ENCODE data around the gene ISG20. TPM values are rescaled to one million over a fixed set of nuclear protein-coding genes. Genes with fewer than 3 reads are reported as not detected.

ISG20 gene
- total RNA-seq, result 2.2 and 3.9 TPM in 2 replicates

DNA sequence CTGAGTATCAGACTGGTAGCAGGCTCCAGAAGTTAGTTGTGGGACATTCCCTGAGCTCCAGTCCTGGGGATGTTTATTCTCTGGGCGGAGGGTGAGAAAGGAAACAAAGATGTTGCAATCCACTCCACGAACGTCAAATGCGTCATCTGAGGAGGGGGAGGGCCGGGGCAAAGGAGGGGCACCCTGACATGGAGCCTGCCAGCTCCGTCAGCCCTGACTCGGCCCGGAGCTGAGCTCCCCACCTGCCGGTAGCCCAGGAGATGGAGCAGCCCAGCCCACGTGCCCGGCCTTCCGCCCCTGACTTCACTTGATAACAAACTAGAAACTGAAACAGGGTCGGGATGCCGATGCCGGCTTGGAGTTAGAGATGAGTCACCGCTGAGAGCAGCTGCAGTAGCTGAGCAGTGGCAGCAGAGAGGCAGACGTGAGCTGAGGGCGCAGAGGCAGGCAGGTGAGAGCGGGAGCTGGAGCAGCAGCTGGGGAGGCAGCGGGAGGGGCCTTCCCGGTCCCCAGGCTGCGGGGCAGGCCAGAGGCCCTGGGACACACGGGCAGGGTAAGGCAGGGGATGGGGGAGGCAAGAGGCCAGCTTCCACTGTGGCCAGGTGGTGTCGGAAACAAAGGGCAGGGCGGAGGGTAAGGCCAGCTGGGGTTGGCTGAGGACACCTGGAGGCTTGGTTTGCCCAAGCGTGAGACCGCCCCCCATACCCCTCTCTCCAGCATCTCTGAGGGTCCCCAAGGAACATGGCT lies at the start of gene ISG20:
ISG20 (plus strand) TSS at position 391 of the 747 bp plus-strand sequence; CDS start at position 742, 351 bp downstream.

DNA sequence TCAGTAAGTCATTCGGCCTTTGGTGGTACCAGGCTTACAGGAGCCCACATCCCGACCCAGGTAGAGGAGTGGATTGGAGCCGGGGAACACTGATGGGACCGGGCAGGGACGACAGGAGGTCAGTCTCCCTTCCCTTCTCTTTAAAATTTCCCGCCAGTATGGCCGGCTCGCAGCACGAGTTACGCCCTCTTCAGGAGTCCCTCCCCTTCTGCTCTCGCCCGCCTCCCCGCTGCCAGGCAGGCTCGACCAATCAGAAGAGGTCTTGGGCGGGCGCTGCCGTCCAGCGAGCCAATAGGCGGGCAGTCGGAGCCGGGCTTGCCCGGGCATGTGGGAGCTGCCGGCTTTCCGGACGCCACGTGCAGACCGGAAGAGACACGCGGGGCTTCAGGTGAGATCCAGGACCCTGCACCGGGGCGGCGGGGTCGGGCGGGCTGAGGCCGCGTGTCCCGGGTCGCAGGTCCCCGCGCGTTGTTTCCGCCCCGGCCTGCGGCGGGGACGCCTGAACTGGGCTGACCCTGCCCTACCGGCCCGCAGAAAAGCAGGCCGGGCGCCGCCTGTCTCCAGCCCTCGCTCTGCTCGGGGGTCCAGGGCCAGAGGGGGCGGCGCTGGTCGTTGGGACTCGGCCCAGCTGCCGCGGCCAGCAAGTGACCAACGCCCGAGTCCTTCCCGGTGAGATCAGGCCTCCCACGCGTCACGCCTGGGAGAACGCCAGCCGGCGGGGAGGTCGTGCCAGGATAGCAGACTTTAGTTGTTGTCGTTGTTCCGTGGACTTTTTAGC lies 17.6 kb upstream of the ISG20 start, which contains the start of gene AEN:
AEN (plus strand) TSS at position 346 of the 778 bp plus-strand sequence. CDS start 4,870 bp downstream, outside the sequence.

Small RNA genes lying within 50 kb of the gene (small RNA-seq; reads per million reads assigned to genes)
- gene MIR1179 (1.6 reads per million, percentile 38 among the genes with 10 or more reads in this experiment), gene MIR7-2 (not detected)

Other genes starting within 250 kb of the ISG20 start
- 7.0 and 9.2 TPM in 2 replicates for gene MRPL46, start 171.6 kb upstream of the ISG20 start, total RNA-seq
- gene MRPS11, start 171.3 kb upstream of the ISG20 start, total RNA-seq, result 14.0 and 18.0 TPM in 2 replicates
- gene DET1, start 92.3 kb upstream of the ISG20 start, total RNA-seq, result 11.7 and 11.8 TPM in 2 replicates
- 80.0 and 86.0 TPM in 2 replicates for gene AEN, start 17.7 kb upstream of the ISG20 start, total RNA-seq
- gene ACAN, start 164.4 kb downstream of the ISG20 start, total RNA-seq, result 6.1 and 8.6 TPM in 2 replicates